Measurements from ENCODE around the gene TAS2R5.
"Not testable (repeated sequence)": the region's sequence is repeated elsewhere in the genome, so short reads cannot be mapped to it uniquely, and the experiment has no call there.

Gene TAS2R5

DNA sequence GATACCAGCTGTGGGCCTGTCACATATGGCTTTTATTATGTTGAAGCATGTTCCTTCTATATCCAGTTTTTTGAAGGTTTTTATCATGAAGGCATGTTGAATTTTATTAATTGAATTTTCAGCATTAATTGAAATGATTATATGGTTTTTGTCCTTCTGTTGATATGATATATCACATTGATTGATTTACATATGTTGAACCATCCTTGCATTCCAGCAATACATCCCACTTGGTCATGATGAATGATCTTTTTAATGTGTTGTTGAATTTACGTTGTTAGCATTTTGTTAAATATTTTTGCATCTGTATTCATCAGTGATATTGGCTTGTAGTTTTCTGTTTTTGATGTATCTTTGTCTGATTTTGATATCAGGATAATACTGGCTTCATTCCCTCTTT lies 30.1 kb downstream of the TAS2R5 start:
- peaks cover 1% of the 10 kb centered on the region for H3K36me3 Mint-ChIP-seq (ENCODE audit: insufficient read depth)
- no peaks in the 10 kb centered on the region for H3K4me1 Mint-ChIP-seq
- no peak overlapping the region for H3K27ac Mint-ChIP-seq (ENCODE audit: low read depth)
- H3K27me3 Mint-ChIP-seq: no peaks in the 10 kb centered on the region
- no peak for ATAC-seq (replicated peaks; ENCODE audit: extremely low read depth, poor library complexity, severe bottlenecking)
- peaks cover 39% of the 10 kb centered on the region for H3K9me3 Mint-ChIP-seq
- no peak overlapping the region for H3K4me3 Mint-ChIP-seq
- DNase-seq (ENCODE audit: low spot score in 2 of 2): no peak

DNA sequence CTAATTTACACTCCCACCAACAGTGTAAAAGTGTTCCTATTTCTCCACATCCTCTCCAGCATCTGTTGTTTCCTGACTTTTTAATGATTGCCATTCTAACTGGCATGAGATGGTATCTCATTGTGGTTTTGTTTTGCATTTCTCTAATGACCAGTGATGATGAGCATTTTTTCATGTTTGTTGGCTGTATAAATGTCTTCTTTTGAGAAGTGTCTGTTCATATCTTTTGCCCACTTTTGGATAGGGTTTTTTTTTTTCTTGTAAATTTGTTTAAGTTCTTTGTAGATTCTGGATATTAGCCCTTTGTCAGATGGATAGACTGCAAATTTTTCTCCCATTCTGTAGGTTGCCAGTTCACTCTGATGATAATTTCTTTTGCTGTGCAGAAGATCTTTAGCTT lies 32.4 kb downstream of the TAS2R5 start:
- not testable (repeated sequence) for H3K4me1 Mint-ChIP-seq; DNase-seq (ENCODE audit: low spot score in 2 of 2); ATAC-seq (replicated peaks; ENCODE audit: extremely low read depth, poor library complexity, severe bottlenecking); H3K4me3 Mint-ChIP-seq; H3K27ac Mint-ChIP-seq (ENCODE audit: low read depth); H3K36me3 Mint-ChIP-seq (ENCODE audit: insufficient read depth); H3K27me3 Mint-ChIP-seq
- H3K9me3 Mint-ChIP-seq: peaks cover 39% of the 10 kb centered on the region

DNA sequence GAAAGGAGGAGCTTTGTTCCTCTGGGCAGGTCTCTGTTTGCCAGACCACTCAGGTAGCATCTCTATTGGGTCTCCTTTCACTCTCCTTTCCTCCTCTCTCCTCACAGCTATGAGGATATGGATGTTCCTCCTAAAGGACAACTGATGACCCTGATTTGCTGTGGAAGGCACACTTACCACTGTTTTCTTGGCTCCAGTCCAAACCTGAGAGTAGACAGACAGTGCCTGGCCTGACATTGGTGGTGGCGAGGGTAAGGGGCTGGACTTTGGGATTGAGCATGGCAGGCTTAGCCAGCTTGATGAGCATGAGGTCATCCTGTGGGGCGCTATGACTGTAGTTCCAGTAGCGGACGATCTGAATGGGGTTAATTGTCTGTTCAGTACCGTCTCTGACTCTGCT lies 47.7 kb downstream of the TAS2R5 start:
- H3K27ac Mint-ChIP-seq (ENCODE audit: low read depth): no peak overlapping the region
- DNase-seq (ENCODE audit: low spot score in 2 of 2) (no peak), ATAC-seq (replicated peaks; ENCODE audit: extremely low read depth, poor library complexity, severe bottlenecking) (no peak)
- H3K9me3 Mint-ChIP-seq: no peaks in the 10 kb centered on the region
- peaks cover 6% of the 10 kb centered on the region for H3K27me3 Mint-ChIP-seq
- H3K36me3 Mint-ChIP-seq (ENCODE audit: insufficient read depth): no peaks in the 10 kb centered on the region
- no peaks in the 10 kb centered on the region for H3K4me1 Mint-ChIP-seq
- no peak overlapping the region for H3K4me3 Mint-ChIP-seq

- Mint-ChIP-seq H3K27me3 (peaks cover 6% of the 10 kb centered on the region), H3K9me3 (no peaks in the 10 kb centered on the region), H3K4me1 (no peaks in the 10 kb centered on the region), H3K36me3 (ENCODE audit: insufficient read depth) (no peaks in the 10 kb centered on the region), H3K4me3 (no peak overlapping the region), H3K27ac (ENCODE audit: low read depth) (no peak overlapping the region)
- no peak for DNase-seq (ENCODE audit: low spot score in 2 of 2)
- ATAC-seq (replicated peaks; ENCODE audit: extremely low read depth, poor library complexity, severe bottlenecking): no peak
These were observed 48.6 kb downstream of the TAS2R5 start for GRCh38 chr7:141838581-141838980.

GRCh38 chr7:141839256-141839655 lies 49.2 kb downstream of the TAS2R5 start:
- Mint-ChIP-seq H3K36me3 (ENCODE audit: insufficient read depth) (no peaks in the 10 kb centered on the region), H3K4me3 (no peak overlapping the region), H3K9me3 (no peaks in the 10 kb centered on the region), H3K27ac (ENCODE audit: low read depth) (no peak overlapping the region), H3K27me3 (peaks cover 6% of the 10 kb centered on the region), H3K4me1 (no peaks in the 10 kb centered on the region)
- ATAC-seq (replicated peaks; ENCODE audit: extremely low read depth, poor library complexity, severe bottlenecking): no peak
- no peak for DNase-seq (ENCODE audit: low spot score in 2 of 2)

- Mint-ChIP-seq H3K9me3 (no peaks in the 10 kb centered on the region), H3K27ac (ENCODE audit: low read depth) (no peak overlapping the region), H3K27me3 (peaks cover 4% of the 10 kb centered on the region), H3K36me3 (ENCODE audit: insufficient read depth) (no peaks in the 10 kb centered on the region), H3K4me3 (no peak overlapping the region), H3K4me1 (no peaks in the 10 kb centered on the region)
- no peak for ATAC-seq (replicated peaks; ENCODE audit: extremely low read depth, poor library complexity, severe bottlenecking)
- DNase-seq (ENCODE audit: low spot score in 2 of 2): no peak
These were observed 50.7 kb downstream of the TAS2R5 start for GRCh38 chr7:141840708-141841107.

Data from central memory CD8-positive, alpha-beta T cell (primary cell).